B cell (primary cell): ENCODE results near the gene NAGLU. TPM values are rescaled to one million over a fixed set of nuclear protein-coding genes. Genes with fewer than 3 reads are reported as not detected.
A peak's percentile ranks its signal among the peaks of the same experiment; 100 is the strongest.

Source experiments
- ATAC-seq: fragments of 200-7000 bp; cut with Tn5 transposase; one replicate; pipeline ENCODE4 v1.10.0; 2021; ENCODE audit warnings: low read depth, mild to moderate bottlenecking, moderate number of reproducible peaks, moderate library complexity
- CTCF ChIA-PET: fragments of 350-600 bp; sonication (Branson Sonifier 250); formaldehyde crosslinking; loops from one replicate; lab custom pipeline; 2021; ENCODE audit warnings: antibody characterized with exemption, inconsistent platforms; lab: Charles Lee
- POLR2A ChIA-PET: fragments of 350-600 bp; sonication (Branson Sonifier 250); formaldehyde crosslinking; loops from one replicate; lab custom pipeline; 2021; ENCODE audit warnings: antibody characterized with exemption; lab: Charles Lee
- DNase-seq: peaks from one replicate; pipeline ENCODE4 v3.0.0; 2013
- H2AFZ ChIP-seq: 2 replicates; pipeline ENCODE4 v1.6.1; 2012; ENCODE audit warnings: mild to moderate bottlenecking, low read depth, low read length; ENCODE audit not compliant: insufficient read depth, poor library complexity, severe bottlenecking
- H3K27ac ChIP-seq, 2 donors: 1 replicate in 1 of 2; 2 replicates in 1 of 2; pipeline ENCODE4 v1.5.1; 2012 to 2013; ENCODE audit warnings: low read length in 2 of 2, mild to moderate bottlenecking in 2 of 2, moderate library complexity in 1 of 2
- H3K27me3 ChIP-seq, 4 experiments: fragments of 200-600 bp in 1 of 4; sonication (generic) in 1 of 4; replicated peaks in 1 of 4; 1 replicate in 2 of 4; 2 replicates in 2 of 4; pipeline versions ENCODE4 v1.6.1 to v1.7.0; 2013 to 2016; ENCODE audit warnings: low read length in 3 of 4, mild to moderate bottlenecking in 2 of 4, mixed read lengths in 1 of 4, moderate library complexity in 1 of 4; ENCODE audit not compliant: insufficient read depth in 4 of 4, control insufficient read depth in 3 of 4; ENCODE audit errors: control extremely low read depth in 1 of 4
- H3K36me3 ChIP-seq, 2 experiments: replicated peaks in 1 of 2; 1 replicate in 1 of 2; 2 replicates in 1 of 2; pipeline versions ENCODE4 v1.6.1 to v1.7.1; 2013; ENCODE audit warnings: low read length in 1 of 2; ENCODE audit not compliant: insufficient read depth in 2 of 2, control insufficient read depth in 1 of 2; ENCODE audit errors: control extremely low read depth in 1 of 2, extremely low read depth in 1 of 2
- H3K4me1 ChIP-seq, 2 donors: fragments of 200-600 bp in 1 of 2; sonication (generic) in 1 of 2; 1 replicate in 1 of 2; 2 replicates in 1 of 2; pipeline versions ENCODE4 v1.5.1 to v1.6.1; 2013 to 2017; ENCODE audit warnings: low read length in 2 of 2; ENCODE audit not compliant: control insufficient read depth in 2 of 2, insufficient read depth in 2 of 2
- H3K4me2 ChIP-seq: replicated peaks from 2 replicates; pipeline ENCODE3; 2012; ENCODE audit warnings: mild to moderate bottlenecking, low read depth, low read length; ENCODE audit not compliant: poor library complexity, severe bottlenecking
- H3K4me3 ChIP-seq, 5 experiments: fragments of 200-600 bp in 1 of 5; sonication (generic) in 1 of 5; 1 replicate in 3 of 5; 2 replicates in 2 of 5; pipeline versions ENCODE4 v1.5.1 to v1.7.0; 2011 to 2016; ENCODE audit warnings: low read length in 4 of 5, mild to moderate bottlenecking in 4 of 5, low read depth in 2 of 5, control low read depth in 1 of 5, moderate library complexity in 1 of 5; ENCODE audit not compliant: insufficient read depth in 1 of 5; ENCODE audit errors: control extremely low read depth in 1 of 5, extremely low read depth in 1 of 5
- H3K79me2 ChIP-seq: fragments of 200-600 bp; sonication (generic); one replicate; pipeline ENCODE4 v1.6.0; 2016; ENCODE audit warnings: low read length; ENCODE audit not compliant: control insufficient read depth, insufficient read depth
- H3K9ac ChIP-seq: fragments of 200-600 bp; sonication (generic); 2 replicates; pipeline ENCODE4 v1.6.1; 2017; ENCODE audit warnings: mild to moderate bottlenecking, low read length, moderate library complexity
- H3K9me3 ChIP-seq, 3 donors: one replicate each; pipeline versions ENCODE4 v1.6.1 to v1.7.1; 2013; ENCODE audit warnings: low read length in 2 of 3; ENCODE audit not compliant: control insufficient read depth in 2 of 3, insufficient read depth in 1 of 3; ENCODE audit errors: control extremely low read depth in 1 of 3
- H4K20me1 ChIP-seq: 2 replicates; pipeline ENCODE4 v1.6.0; 2012; ENCODE audit warnings: mild to moderate bottlenecking, low read length; ENCODE audit not compliant: insufficient read depth, control insufficient read depth, poor library complexity, severe bottlenecking
- H3K27ac Mint-ChIP-seq: one replicate; pipeline ENCODE4 v1.8.0; 2021; ENCODE audit warnings: mixed read lengths
- H3K27me3 Mint-ChIP-seq: one replicate; pipeline ENCODE4 v1.8.0; 2021; ENCODE audit warnings: mixed read lengths
- H3K4me1 Mint-ChIP-seq: one replicate; pipeline ENCODE4 v1.8.0; 2021; ENCODE audit warnings: mixed read lengths
- H3K4me3 Mint-ChIP-seq: one replicate; pipeline ENCODE4 v1.8.0; 2021; ENCODE audit warnings: mixed read lengths
- H3K9me3 Mint-ChIP-seq: one replicate; pipeline ENCODE4 v1.8.0; 2022; ENCODE audit warnings: mixed read lengths; ENCODE audit not compliant: insufficient read depth
- EZH2 ChIP-seq: IDR thresholded peaks from 2 replicates; pipeline ENCODE4 v1.6.1; 2012; ENCODE audit warnings: borderline replicate concordance, low read depth, mild to moderate bottlenecking, moderate library complexity, low read length; ENCODE audit not compliant: insufficient read depth, poor library complexity, severe bottlenecking
- WGBS: methylation state at CpG from one replicate; pipeline ENCODE4 v1.1.5; 2013; ENCODE audit warnings: missing lambda C conversion rate; ENCODE audit not compliant: insufficient coverage; 5-methylcytosine and 5-hydroxymethylcytosine counted together
- intact Hi-C: fragments of 100-400 bp; cut with micrococcal nuclease; formaldehyde crosslinking; loops from one replicate; pipeline ENCODE4 v1.10.0; 2022
- polyA plus RNA-seq: library from polyadenylated mRNA; depleted of rRNA; stranded (reverse); fragments of >200 nt; gene quantifications from 2 replicates; pipeline ENCODE4 v1.2.3, GENCODE V29; 2012
- total RNA-seq, 2 donors: library from RNA; stranded (reverse); fragments of 120-200 nt in 1 of 2; gene quantifications; 1 replicate in 1 of 2; 2 replicates in 1 of 2; pipeline versions ENCODE4 v1.2.3 to v1.2.4, GENCODE V29; 2013 to 2022
- TF ChIP-seq, protein P1 (sequence below): fragments of 200-600 bp; IDR thresholded peaks from one replicate; pipeline ENCODE4 v1.8.0; 2022; ENCODE audit warnings: antibody characterized with exemption, mild to moderate bottlenecking

The NAGLU gene
- total and polyA plus RNA-seq, 2 donors (not counting 1 experiment from before 2014, with no cell fraction given), result 44.8 to 52.4 TPM

DNA sequence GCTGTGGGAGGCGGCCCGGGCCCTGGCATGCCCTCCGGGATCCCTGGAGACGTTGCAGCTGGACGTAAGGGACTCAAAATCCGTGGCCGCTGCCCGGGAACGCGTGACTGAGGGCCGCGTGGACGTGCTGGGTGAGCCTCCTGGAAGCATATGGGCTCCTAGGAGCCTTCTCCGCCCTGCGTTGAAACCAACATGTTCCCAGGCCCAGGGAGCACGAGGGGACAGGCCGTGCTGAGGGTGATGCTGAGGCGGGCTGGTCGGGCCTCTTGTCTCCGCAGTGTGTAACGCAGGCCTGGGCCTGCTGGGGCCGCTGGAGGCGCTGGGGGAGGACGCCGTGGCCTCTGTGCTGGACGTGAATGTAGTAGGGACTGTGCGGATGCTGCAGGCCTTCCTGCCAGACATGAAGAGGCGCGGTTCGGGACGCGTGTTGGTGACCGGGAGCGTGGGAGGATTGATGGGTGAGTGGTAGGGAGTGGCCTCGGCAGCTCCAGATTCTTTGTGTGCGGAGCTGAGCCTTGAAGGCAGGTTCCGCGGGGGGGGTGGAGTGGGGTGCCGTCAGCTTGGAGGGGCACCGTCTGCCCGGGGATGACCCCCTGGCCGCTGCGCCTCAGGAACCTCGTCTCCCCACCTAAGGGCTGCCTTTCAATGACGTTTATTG, 17.2 kb downstream of the NAGLU start:
- ATAC-seq (no peak), DNase-seq (no peak)
- Histone ChIP-seq H3K36me3 (no peaks in the 10 kb centered on the region), H3K4me1 (peaks cover 20 to 36% of the 10 kb centered on the region in 2 donors), H3K4me3 (no peak overlapping the region), H3K9me3 (no peaks in the 10 kb centered on the region), H2AFZ (no peak overlapping the region), H3K9ac (no peak overlapping the region), H3K4me2 (peak overlapping the region; percentile 97), H3K79me2 (peaks cover 17% of the 10 kb centered on the region), H4K20me1 (peaks cover 6% of the 10 kb centered on the region), H3K27ac (no peak overlapping the region), H3K27me3 (no peaks in the 10 kb centered on the region)
- Mint-ChIP-seq H3K4me3 (peak overlapping the region; percentile 96), H3K9me3 (no peaks in the 10 kb centered on the region), H3K27ac (peak overlapping the region; percentile 98), H3K27me3 (no peaks in the 10 kb centered on the region), H3K4me1 (peaks cover 28% of the 10 kb centered on the region)
- ChIA-PET POLR2A (interaction anchor here (1.8 kb wide), 1 partner anchor 165 kb away, joined by 3 read pairs; the partner anchor contains the start of gene STAT3), CTCF (interaction anchor here (2.7 kb wide), 1 partner anchor 25 kb away, joined by 17 read pairs; the partner anchor contains the start of gene PSMC3IP)
- intact Hi-C loops, result loop anchor here (5.0 kb wide), 1 partner anchor 269 kb away; the partner anchor contains the start of gene BECN1
- 95% methylated on average over 44 of the region's 45 CpGs for WGBS
- no peak for TF ChIP-seq EZH2
- TF ChIP-seq, protein P1, sequence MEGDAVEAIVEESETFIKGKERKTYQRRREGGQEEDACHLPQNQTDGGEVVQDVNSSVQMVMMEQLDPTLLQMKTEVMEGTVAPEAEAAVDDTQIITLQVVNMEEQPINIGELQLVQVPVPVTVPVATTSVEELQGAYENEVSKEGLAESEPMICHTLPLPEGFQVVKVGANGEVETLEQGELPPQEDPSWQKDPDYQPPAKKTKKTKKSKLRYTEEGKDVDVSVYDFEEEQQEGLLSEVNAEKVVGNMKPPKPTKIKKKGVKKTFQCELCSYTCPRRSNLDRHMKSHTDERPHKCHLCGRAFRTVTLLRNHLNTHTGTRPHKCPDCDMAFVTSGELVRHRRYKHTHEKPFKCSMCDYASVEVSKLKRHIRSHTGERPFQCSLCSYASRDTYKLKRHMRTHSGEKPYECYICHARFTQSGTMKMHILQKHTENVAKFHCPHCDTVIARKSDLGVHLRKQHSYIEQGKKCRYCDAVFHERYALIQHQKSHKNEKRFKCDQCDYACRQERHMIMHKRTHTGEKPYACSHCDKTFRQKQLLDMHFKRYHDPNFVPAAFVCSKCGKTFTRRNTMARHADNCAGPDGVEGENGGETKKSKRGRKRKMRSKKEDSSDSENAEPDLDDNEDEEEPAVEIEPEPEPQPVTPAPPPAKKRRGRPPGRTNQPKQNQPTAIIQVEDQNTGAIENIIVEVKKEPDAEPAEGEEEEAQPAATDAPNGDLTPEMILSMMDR, result no peak

DNA sequence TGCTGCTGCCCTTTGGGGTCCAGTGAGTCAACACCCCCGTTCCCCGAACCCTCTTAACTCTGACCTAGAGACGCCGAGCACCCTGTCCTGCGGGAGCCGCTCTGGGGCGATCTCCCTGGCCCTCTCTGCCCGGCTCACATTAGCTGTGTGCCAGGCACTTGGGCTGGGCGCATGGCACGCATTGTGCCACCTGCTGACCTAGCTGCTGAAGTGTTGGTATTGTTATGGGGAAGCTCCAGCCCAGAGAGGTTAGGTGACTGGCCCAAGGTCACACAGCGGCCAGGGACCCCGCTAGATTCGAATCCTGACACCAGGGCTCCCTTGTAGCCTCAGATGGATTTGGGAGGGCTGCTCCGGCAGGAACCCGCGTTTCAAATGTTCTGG, 17.8 kb downstream of the NAGLU start:
- TF ChIP-seq EZH2, result no peak
- TF ChIP-seq, protein P1, result no peak
- H2AFZ ChIP-seq, result peak overlapping the region; percentile 84
- H3K4me2 ChIP-seq, result peak overlapping the region; percentile 97
- 63% methylated on average over 16 of the region's 16 CpGs for WGBS
- DNase-seq, result no peak
- Mint-ChIP-seq H3K27ac (peak overlapping the region; percentile 98), H3K9me3 (no peaks in the 10 kb centered on the region), H3K4me1 (peaks cover 25% of the 10 kb centered on the region), H3K27me3 (no peaks in the 10 kb centered on the region), H3K4me3 (peak overlapping the region; percentile 96)
- intact Hi-C loops, result loop anchor here (1.0 to 5.0 kb wide), 4 partner anchors 8 to 268 kb away; partner anchors contain the start of genes BECN1, COASY, NAGLU and PSMC3IP
- peak overlapping the region; percentile 88 to 96 for H3K27ac ChIP-seq
- peaks cover 6% of the 10 kb centered on the region for H4K20me1 ChIP-seq
- no peak for ATAC-seq
- H3K9me3 ChIP-seq, result no peaks in the 10 kb centered on the region
- peak overlapping the region; percentile 88 for H3K9ac ChIP-seq
- H3K79me2 ChIP-seq, result peaks cover 17% of the 10 kb centered on the region
- H3K4me1 ChIP-seq, result peaks cover 18 to 32% of the 10 kb centered on the region in 2 donors
- H3K4me3 ChIP-seq, result peak overlapping the region in 4 of 5 experiments; percentile 89 to 99 (median 94)
- no peaks in the 10 kb centered on the region for H3K36me3 ChIP-seq
- no peaks in the 10 kb centered on the region for H3K27me3 ChIP-seq
- CTCF ChIA-PET, result interaction anchor here (0.6 to 2.7 kb wide), 6 partner anchors 13 to 431 kb away, joined by 3 to 17 read pairs (median 4); partner anchors contain the start of genes MLX, NAGLU and PSMC3IP
- POLR2A ChIA-PET, result interaction anchor here (0.8 to 1.8 kb wide), 7 partner anchors 9 to 165 kb away, joined by 3 to 18 read pairs (median 6); partner anchors contain the start of genes COASY, MLX, NAGLU and PSMC3IP
